Osteoblast (primary cell): ENCODE results near the gene P2RX6. TPM values are rescaled to one million over a fixed set of nuclear protein-coding genes. Genes with fewer than 3 reads are reported as not detected.
A peak's percentile ranks its signal among the peaks of the same experiment; 100 is the strongest.

ENCODE experiments used
- DNase-seq: peaks from one replicate; pipeline ENCODE4 v3.0.0; 2011; ENCODE audit warnings: low spot score, mixed read lengths; ENCODE audit not compliant: insufficient read length; ENCODE audit errors: missing footprints
- H2AFZ ChIP-seq: 2 replicates; pipeline ENCODE4 v1.6.0; 2011; ENCODE audit warnings: mild to moderate bottlenecking, low read length
- H3K27ac ChIP-seq: 2 replicates; pipeline ENCODE4 v1.5.1; 2011; ENCODE audit warnings: mild to moderate bottlenecking, low read depth, low read length, moderate library complexity
- H3K27me3 ChIP-seq: 2 replicates; pipeline ENCODE4 v1.6.0; 2012; ENCODE audit warnings: mild to moderate bottlenecking, control low read depth, inconsistent platforms, low read length, moderate library complexity; ENCODE audit not compliant: insufficient read depth
- H3K36me3 ChIP-seq: 2 replicates; pipeline ENCODE4 v1.5.1; 2011; ENCODE audit warnings: mild to moderate bottlenecking, low read length, control low read depth, moderate library complexity; ENCODE audit not compliant: insufficient read depth
- H3K4me1 ChIP-seq: 2 replicates; pipeline ENCODE4 v1.5.1; 2011; ENCODE audit warnings: mild to moderate bottlenecking, low read length, control low read depth, moderate library complexity; ENCODE audit not compliant: insufficient read depth
- H3K4me2 ChIP-seq: 2 replicates; pipeline ENCODE4 v1.6.0; 2011; ENCODE audit warnings: mild to moderate bottlenecking, low read length; ENCODE audit not compliant: insufficient read depth
- H3K4me3 ChIP-seq: fragments of 200-600 bp; sonication (generic); 3 replicates; pipeline ENCODE4 v1.5.1; 2012; ENCODE audit warnings: mild to moderate bottlenecking, low read length, inconsistent platforms; ENCODE audit not compliant: insufficient read depth
- H3K79me2 ChIP-seq: 2 replicates; pipeline ENCODE4 v1.6.0; 2012; ENCODE audit warnings: mild to moderate bottlenecking, low read length, control low read depth, inconsistent platforms; ENCODE audit not compliant: insufficient read depth
- H3K9me3 ChIP-seq: 2 replicates; pipeline ENCODE4 v1.5.1; 2011; ENCODE audit warnings: low read depth, low read length, control low read depth
- H4K20me1 ChIP-seq: 2 replicates; pipeline ENCODE4 v1.6.0; 2012; ENCODE audit warnings: mild to moderate bottlenecking, low read length, control low read depth; ENCODE audit not compliant: insufficient read depth
- total RNA-seq: library from RNA; depleted of rRNA; stranded (reverse); fragments of >200 nt; gene quantifications from 2 replicates; pipeline ENCODE4 v1.2.3, GENCODE V29; 2012
- TF ChIP-seq, protein P1 (sequence below): IDR thresholded peaks from 2 replicates; pipeline ENCODE4 v1.5.1; 2011; ENCODE audit warnings: mild to moderate bottlenecking, low read depth, low read length, moderate library complexity; ENCODE audit errors: extremely low read depth

The P2RX6 gene
- total RNA-seq, 1 donor, result 5.1 TPM

DNA sequence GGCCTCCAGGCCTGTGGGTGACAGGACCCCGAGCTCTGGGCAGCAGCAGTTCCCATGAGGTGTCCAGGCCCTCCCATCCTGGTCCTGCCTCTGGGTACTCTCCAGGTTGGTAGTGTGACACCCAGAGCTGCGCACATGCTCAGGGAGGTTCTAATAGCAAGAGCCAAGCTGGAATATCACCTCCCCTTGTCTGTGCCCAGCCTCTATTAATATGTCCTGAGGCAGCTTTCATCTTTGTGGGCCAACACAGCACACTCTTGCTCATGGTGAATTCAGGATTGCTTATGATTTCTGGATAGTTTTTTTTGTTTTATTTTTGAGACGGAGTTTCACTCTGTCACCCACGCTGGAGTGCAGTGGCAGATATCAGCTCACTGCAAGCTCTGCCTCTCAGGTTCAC lies 3.3 kb downstream of the P2RX6 start:
- Histone ChIP-seq H3K27ac (no peak overlapping the region), H2AFZ (no peak overlapping the region), H3K27me3 (no peaks in the 10 kb centered on the region), H3K36me3 (no peaks in the 10 kb centered on the region), H3K4me2 (no peak overlapping the region), H3K4me1 (peaks cover 24% of the 10 kb centered on the region), H4K20me1 (no peaks in the 10 kb centered on the region), H3K4me3 (no peak overlapping the region), H3K79me2 (no peaks in the 10 kb centered on the region), H3K9me3 (no peaks in the 10 kb centered on the region)
- TF ChIP-seq, protein P1, sequence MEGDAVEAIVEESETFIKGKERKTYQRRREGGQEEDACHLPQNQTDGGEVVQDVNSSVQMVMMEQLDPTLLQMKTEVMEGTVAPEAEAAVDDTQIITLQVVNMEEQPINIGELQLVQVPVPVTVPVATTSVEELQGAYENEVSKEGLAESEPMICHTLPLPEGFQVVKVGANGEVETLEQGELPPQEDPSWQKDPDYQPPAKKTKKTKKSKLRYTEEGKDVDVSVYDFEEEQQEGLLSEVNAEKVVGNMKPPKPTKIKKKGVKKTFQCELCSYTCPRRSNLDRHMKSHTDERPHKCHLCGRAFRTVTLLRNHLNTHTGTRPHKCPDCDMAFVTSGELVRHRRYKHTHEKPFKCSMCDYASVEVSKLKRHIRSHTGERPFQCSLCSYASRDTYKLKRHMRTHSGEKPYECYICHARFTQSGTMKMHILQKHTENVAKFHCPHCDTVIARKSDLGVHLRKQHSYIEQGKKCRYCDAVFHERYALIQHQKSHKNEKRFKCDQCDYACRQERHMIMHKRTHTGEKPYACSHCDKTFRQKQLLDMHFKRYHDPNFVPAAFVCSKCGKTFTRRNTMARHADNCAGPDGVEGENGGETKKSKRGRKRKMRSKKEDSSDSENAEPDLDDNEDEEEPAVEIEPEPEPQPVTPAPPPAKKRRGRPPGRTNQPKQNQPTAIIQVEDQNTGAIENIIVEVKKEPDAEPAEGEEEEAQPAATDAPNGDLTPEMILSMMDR, result no peak
- DNase-seq, result no peak

DNA sequence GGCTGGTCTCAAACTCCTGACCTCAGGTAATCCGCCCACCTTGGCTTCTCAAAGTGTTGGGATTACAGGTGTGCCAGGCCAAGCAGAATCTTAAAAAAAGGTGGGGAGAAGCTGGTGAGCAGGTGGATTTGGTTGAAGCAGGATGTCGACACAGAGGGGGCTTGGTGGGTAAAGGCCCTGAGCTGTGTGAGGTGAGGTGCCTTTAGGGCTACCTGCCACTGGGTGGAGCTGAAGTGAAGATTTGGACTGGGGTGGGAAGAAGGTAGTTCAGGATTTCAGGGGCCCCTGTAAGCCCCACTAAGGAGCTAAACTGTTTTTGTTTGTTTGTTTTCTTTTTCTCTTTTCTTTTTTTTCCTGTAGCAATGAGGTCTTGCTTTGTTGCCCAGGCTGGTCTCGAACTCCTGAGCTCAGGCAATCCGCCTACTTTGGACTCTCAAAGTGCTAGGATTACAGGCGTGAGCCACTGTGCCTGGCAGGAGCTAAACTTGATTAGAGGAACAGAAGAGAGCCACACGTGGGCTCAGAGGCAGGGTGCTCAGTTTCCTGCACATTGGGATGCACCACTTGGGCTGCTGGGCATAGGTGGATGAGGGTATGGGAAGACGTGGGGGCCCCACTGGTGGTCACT lies 6.0 kb downstream of the P2RX6 start:
- Histone ChIP-seq H3K4me1 (no peaks in the 10 kb centered on the region), H3K36me3 (no peaks in the 10 kb centered on the region), H3K4me3 (no peak overlapping the region), H3K9me3 (no peaks in the 10 kb centered on the region), H3K27ac (no peak overlapping the region), H3K4me2 (no peak overlapping the region), H3K27me3 (no peaks in the 10 kb centered on the region), H4K20me1 (no peaks in the 10 kb centered on the region), H2AFZ (no peak overlapping the region), H3K79me2 (no peaks in the 10 kb centered on the region)
- TF ChIP-seq, protein P1, result peak; percentile 49
- DNase-seq, result peak; percentile 68

DNA sequence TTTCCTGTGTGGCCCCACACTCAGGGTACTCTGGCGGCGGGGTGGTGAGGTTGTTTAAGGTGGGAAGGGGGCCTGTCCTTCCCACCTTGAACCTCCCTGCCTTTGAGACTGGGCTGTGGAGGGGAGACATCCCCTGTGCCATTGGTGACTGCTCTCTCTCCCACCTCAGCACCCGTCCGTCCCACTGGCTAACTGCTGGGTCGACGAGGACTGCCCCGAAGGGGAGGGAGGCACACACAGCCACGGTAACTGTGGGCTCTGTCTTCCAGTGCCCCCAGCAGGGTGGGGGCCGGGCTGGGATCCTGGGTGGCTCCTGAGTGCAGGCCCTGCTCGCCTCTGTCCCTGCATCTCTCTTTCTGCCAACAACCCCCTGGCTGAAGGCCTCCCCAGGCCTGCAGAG lies 7.5 kb downstream of the P2RX6 start:
- H2AFZ ChIP-seq, result no peak overlapping the region
- no peaks in the 10 kb centered on the region for H3K27me3 ChIP-seq
- H3K36me3 ChIP-seq, result no peaks in the 10 kb centered on the region
- TF ChIP-seq, protein P1, result no peak
- H3K4me2 ChIP-seq, result no peak overlapping the region
- DNase-seq, result no peak
- no peaks in the 10 kb centered on the region for H4K20me1 ChIP-seq
- no peaks in the 10 kb centered on the region for H3K9me3 ChIP-seq
- H3K27ac ChIP-seq, result no peak overlapping the region
- H3K4me3 ChIP-seq, result no peak overlapping the region
- no peaks in the 10 kb centered on the region for H3K79me2 ChIP-seq
- H3K4me1 ChIP-seq, result peaks cover 6% of the 10 kb centered on the region

DNA sequence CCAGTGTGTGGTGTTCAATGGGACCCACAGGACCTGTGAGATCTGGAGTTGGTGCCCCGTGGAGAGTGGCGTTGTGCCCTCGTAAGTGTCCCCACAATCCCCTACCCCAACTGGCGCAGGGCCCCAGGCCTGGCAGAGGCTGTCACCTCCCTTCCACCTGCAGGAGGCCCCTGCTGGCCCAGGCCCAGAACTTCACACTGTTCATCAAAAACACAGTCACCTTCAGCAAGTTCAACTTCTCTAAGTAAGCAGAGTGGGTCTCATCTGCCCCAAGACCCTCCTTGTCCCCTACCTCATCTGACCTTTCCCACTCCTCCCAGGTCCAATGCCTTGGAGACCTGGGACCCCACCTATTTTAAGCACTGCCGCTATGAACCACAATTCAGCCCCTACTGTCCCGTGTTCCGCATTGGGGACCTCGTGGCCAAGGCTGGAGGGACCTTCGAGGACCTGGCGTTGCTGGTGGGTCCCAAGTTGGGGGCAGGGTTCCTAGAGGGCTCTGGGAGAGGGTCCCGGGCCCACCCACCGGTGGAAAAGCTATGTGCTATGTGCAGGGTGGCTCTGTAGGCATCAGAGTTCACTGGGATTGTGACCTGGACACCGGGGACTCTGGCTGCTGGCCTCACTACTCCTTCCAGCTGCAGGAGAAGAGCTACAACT lies 8.1 kb downstream of the P2RX6 start:
- DNase-seq, result peak; percentile 75
- no peak overlapping the region for H3K4me3 ChIP-seq
- no peaks in the 10 kb centered on the region for H3K36me3 ChIP-seq
- H3K27me3 ChIP-seq, result no peaks in the 10 kb centered on the region
- H3K79me2 ChIP-seq, result no peaks in the 10 kb centered on the region
- peaks cover 8% of the 10 kb centered on the region for H3K4me1 ChIP-seq
- H3K4me2 ChIP-seq, result no peak overlapping the region
- no peaks in the 10 kb centered on the region for H3K9me3 ChIP-seq
- H3K27ac ChIP-seq, result no peak overlapping the region
- H4K20me1 ChIP-seq, result no peaks in the 10 kb centered on the region
- H2AFZ ChIP-seq, result no peak overlapping the region
- TF ChIP-seq, protein P1, result no peak
